ENCODE data around the gene UNC45A.

UNC45A gene

DNA sequence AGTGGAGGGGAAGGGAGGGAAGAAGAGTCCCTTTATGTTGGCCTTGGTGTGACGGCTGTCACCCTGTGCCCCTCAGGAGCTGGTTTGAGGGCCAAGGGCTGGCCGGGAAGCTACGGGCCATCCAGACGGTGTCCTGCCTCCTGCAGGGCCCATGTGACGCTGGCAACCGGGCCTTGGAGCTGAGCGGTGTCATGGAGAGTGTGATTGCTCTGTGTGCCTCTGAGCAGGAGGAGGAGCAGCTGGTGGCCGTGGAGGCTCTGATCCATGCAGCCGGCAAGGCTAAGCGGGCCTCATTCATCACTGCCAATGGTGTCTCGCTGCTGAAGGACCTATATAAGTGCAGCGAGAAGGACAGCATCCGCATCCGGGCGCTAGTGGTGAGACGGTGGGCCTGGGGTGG lies 11.5 kb downstream of the UNC45A start:
- DNase-seq: no peak

- no peak for DNase-seq
These were observed 12.0 kb downstream of the UNC45A start for GRCh38 chr15:90946941-90947576.

- DNase-seq: no peak
These were observed 12.7 kb downstream of the UNC45A start for GRCh38 chr15:90947577-90948357.

GRCh38 chr15:90948506-90948905 lies 13.4 kb downstream of the UNC45A start:
- DNase-seq: no peak

DNA sequence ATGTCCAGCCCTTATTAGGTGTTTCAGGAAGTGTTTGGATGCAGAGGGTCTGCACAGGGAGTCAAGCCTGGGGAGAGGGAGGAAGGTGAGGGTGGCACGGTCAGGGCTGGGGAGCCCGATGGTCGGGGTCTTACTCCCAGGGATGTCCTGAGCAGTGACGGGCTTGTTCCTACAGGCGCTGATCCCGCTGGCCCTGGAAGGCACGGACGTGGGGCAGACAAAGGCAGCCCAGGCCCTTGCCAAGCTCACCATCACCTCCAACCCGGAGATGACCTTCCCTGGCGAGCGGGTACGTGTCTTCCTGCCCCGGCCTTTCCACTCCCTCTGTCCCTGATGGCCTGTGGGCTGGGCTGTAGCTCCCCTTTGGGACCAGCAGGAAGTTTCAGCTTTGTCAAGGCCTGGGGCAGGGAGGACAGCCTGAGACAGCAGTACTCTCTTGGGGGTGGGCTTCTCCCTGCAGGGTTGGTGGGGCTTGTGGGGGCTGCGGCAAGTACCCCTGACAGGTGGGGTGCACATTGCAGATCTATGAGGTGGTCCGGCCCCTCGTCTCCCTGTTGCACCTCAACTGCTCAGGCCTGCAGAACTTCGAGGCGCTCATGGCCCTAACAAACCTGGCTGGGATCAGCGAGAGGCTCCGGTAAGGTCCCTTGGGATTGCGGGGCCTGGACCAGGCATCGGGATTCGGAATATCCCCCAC lies 15.0 kb downstream of the UNC45A start:
- DNase-seq: no peak

- DNase-seq: no peak
These were observed 15.6 kb downstream of the UNC45A start for GRCh38 chr15:90950676-90951075.

- DNase-seq: no peak
These were observed 18.0 kb downstream of the UNC45A start for GRCh38 chr15:90952901-90953677.

DNA sequence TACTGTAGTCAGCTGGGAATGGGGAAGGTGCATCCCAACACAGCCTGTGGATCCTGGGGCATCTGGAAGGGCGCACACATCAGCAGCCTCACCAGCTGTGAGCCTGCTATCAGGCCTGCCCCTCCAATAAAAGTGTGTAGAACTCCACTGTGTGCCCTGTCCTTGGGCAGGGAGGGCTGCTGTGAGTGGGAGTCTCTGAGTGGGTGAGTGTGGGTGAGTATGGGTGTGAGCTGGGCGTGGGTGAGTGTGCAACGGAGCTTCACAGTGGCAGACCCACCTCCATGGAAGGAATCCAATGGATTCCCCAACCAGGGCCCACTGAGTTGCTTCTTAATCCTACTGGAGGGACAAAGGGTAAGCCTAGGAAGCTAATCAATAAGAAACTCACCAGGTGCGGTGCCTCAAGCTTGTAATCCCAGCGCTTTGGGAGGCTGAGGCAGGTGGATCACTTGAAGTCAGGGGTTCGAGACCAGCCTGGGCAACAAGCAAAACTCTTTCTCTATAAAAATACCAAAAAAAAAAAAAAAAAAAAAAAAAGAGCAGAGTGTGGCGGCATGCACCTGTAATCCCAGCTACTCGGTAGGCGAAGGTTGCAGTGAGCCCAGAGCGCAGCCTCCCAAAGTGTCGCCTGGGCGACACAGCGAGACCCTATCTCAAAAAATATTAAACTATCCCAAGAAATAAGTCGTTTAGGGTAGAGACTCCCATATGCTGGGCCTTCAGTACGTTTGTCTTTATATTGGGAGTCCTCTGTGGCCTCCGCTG lies 19.0 kb downstream of the UNC45A start:
- no peak for DNase-seq

- DNase-seq: peak; percentile 86 to 92
These were observed 19.9 kb downstream of the UNC45A start, which contains the start of gene RCCD1 for GRCh38 chr15:90954712-90955623. Gene RCCD1, plus strand, starts transcription at chr15:90954884. Its CDS starts 1,851 bp downstream, at chr15:90956735.

GRCh38 chr15:90955624-90956273 lies 20.7 kb downstream of the UNC45A start:
- DNase-seq: no peak

GRCh38 chr15:90956274-90957030 lies 21.4 kb downstream of the UNC45A start:
- DNase-seq: peak; percentile 42 to 63

DNA sequence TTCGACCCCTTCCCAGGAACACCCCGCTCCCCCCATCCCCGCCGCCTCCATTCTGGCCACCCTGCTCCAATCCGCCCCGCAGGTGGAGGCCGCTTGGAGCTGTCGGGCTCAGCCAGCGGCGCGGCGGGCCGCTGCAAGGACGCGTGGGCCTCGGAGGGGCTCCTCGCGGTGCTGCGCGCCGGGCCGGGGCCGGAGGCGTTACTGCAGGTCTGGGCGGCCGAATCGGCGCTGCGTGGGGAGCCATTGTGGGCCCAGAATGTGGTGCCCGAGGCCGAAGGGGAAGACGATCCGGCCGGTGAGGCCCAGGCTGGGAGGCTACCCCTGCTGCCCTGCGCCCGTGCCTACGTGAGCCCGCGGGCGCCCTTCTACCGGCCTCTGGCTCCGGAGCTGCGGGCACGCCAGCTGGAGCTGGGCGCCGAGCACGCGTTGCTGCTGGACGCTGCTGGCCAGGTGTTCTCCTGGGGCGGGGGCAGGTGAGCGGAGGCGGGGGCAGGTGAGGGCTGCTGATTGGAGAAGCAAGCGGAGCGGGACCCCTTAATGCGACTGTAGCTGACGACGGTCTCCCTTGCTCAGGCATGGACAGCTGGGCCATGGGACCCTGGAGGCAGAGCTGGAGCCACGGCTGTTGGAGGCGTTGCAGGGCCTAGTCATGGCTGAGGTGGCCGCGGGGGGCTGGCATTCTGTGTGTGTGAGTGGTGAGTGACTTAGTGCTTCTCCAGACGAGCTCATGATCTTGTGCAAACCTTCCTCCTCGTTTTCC lies 22.1 kb downstream of the UNC45A start:
- no peak for DNase-seq

DNA sequence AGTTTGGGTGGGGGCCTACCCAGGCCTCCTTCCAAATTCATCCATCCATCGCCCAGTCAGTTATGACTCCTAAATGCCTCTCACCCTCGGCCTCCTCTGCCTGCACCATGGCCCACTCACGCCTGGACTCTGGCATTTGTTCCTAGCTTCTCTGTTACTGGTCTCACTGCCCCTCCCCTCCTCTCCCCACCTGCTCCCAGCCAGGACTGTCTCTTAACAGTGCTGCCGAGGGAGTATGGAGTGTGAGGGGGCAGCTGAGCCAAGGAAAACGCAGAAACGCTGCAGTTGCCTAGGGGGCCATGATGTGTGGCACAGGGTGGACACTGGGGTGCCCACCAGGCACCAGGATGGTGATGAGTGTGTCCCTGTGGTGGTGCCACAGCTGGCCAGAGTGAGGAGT lies 22.7 kb downstream of the UNC45A start:
- no peak for DNase-seq

DNA sequence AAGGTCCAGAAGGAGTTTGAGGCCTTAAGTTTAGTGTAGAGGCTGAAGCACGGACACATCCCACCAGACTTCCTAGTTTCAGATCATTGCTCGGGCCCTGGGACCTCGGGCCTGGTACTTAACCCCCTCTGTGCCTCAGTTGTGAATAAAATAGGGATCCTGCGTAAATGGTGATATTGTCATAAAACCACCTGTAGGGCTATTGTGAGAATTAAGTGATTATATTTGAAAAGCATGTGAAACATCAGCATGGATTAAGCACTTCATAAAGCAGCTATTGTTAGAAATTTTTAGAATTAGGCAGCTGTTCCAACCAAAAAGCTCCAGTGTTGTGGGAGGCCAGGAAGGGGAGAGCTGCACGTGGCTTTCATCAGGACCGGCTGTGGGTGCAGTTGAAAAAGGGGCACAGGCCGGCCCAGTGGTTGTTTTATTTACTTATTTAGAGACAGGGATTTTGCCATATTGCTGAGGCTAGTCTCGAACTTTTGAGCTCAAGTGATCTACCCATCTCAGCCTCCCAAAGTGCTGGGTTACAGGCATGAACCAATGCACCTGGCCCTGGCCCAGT lies 24.0 kb downstream of the UNC45A start:
- no peak for DNase-seq

GRCh38 chr15:90959894-90960293 lies 24.8 kb downstream of the UNC45A start:
- peak; percentile 45 to 64 for DNase-seq

- DNase-seq: no peak
These were observed 25.4 kb downstream of the UNC45A start for GRCh38 chr15:90960298-90961091.

DNA sequence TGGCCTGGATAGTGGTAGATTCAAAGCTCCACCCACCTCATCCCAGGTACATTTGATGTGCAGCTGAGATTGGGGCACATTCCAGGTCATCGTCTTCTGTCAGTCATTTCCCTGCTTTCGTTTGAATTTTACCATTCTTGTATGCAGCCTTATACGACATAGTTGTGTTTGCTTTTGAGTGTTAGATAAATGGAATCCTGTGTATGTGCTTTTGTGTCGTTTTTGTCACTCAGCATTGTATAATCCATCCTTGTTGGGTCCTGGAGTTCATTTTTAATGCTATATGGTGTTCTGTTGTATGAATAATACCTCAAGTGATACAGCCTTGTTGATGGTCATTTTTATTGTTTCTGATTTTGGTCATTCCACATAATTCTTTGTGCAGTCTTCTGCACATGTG lies 26.9 kb downstream of the UNC45A start:
- no peak for DNase-seq

DNA sequence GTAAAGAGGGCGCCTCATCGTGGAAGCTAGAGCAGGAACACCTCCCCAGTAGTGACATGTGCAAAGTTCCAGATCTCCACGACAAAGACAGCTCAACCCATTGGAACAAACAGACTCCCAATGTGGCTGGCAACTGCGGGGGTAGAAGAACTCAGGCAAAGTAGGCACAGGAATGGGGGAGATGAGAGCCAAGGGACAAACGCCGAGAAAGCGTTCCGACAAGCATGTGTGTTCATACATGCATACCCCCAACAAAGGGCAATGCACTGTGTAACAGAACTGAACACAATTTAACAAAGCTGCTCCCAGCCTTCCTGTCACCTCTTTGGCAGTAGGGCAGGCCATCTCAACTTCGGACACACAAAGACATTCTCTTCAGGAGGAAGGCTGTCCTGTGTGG lies 31.2 kb downstream of the UNC45A start:
- no peak for DNase-seq

All from hippocampal formation (tissue), 2 donors.